ENCODE results near the gene CD82.

DNA sequence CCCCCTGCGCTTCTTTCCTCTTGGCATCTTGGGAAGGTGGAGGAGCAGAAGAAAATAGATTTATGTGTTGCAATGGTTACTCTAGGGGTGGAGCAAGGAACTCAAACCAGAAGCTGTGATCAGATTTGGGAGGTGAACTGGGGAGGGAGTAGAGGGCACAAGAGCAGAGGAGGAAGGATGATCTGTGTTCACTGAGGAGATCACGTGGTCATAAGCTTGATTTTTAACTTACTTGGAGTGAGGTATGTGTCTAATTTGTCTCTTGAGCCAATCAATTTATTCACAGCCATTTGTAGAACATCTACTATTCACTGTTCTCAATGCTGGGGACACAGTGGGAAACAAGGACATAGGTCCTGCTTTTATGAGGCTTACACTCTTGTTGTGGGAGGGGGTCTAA is 24.8 kb upstream of the CD82 start:
- TF ChIP-seq, protein P1, sequence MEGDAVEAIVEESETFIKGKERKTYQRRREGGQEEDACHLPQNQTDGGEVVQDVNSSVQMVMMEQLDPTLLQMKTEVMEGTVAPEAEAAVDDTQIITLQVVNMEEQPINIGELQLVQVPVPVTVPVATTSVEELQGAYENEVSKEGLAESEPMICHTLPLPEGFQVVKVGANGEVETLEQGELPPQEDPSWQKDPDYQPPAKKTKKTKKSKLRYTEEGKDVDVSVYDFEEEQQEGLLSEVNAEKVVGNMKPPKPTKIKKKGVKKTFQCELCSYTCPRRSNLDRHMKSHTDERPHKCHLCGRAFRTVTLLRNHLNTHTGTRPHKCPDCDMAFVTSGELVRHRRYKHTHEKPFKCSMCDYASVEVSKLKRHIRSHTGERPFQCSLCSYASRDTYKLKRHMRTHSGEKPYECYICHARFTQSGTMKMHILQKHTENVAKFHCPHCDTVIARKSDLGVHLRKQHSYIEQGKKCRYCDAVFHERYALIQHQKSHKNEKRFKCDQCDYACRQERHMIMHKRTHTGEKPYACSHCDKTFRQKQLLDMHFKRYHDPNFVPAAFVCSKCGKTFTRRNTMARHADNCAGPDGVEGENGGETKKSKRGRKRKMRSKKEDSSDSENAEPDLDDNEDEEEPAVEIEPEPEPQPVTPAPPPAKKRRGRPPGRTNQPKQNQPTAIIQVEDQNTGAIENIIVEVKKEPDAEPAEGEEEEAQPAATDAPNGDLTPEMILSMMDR (IDR thresholded peaks at IDR 0.05) = no peak
- TF ChIP-seq EZH2 (IDR thresholded peaks at IDR 0.05; ENCODE audit: borderline replicate concordance, insufficient read depth, low read depth, low read length, poor library complexity, severe bottlenecking) = no peak
